LNCAP (cell line): ENCODE results near the gene PARP11.

Experiments used
- CTCF ChIP-seq: fragments of 450-650 bp; IDR thresholded peaks from 2 replicates; pipeline ENCODE4 v1.5.1; 2017; ENCODE audit warnings: mild to moderate bottlenecking

Gene PARP11

GRCh38 chr12:3882406-3882805 is 9.2 kb upstream of the PARP11 start:
- no peak for TF ChIP-seq CTCF

GRCh38 chr12:3881281-3881950 is 8.2 kb upstream of the PARP11 start:
- TF ChIP-seq CTCF: no peak

- no peak for TF ChIP-seq CTCF
Measured at GRCh38 chr12:3879846-3880245, 6.6 kb upstream of the PARP11 start.

- TF ChIP-seq CTCF: no peak
Measured at GRCh38 chr12:3871356-3871755, 1.8 kb downstream of the PARP11 start.

GRCh38 chr12:3869865-3870264 is 3.3 kb downstream of the PARP11 start:
- no peak for TF ChIP-seq CTCF

- TF ChIP-seq CTCF: no peak
Measured at GRCh38 chr12:3869433-3869832, 3.8 kb downstream of the PARP11 start.

- TF ChIP-seq CTCF: no peak
Measured at GRCh38 chr12:3863756-3864155, 9.4 kb downstream of the PARP11 start.

GRCh38 chr12:3842517-3842916 is 30.7 kb downstream of the PARP11 start:
- no peak for TF ChIP-seq CTCF
